DMS114 treated with DMSO at 0.1 percent for 48 hours (cell line): ENCODE results near the gene NEDD4.
"Not testable (repeated sequence)": the region's sequence is repeated elsewhere in the genome, so short reads cannot be mapped to it uniquely, and the experiment has no call there.

Experiments used
- DNase-seq: peaks from one replicate; lab custom pipeline; 2025; ENCODE audit not compliant: unreplicated experiment; lab: John Stamatoyannopoulos, UW

The NEDD4 gene

GRCh38 chr15:56006371-56006770 lies 13.0 kb upstream of the NEDD4 start:
- not testable (repeated sequence) for DNase-seq

DNA sequence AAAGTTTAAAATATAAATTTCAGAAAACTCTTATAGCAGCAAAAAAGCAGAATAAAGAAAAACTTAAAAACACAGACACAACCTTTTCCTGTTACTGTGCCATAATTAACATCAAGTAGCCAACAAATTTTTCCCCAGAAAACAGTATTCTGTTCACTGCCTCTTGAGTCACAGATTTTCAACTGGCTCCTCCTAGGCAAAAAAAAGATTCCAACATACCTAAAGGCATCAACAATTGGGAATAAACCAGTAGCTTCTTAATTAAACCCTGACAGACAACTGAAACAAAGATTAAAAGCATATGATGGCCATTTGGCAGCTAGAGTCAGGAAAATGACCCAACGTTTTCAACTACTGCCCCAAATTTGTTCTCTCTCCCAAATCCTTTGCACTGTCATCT lies 10.9 kb upstream of the NEDD4 start:
- not testable (repeated sequence) for DNase-seq

- not testable (repeated sequence) for DNase-seq
Observed at GRCh38 chr15:56003777-56004176, 10.4 kb upstream of the NEDD4 start.

- DNase-seq = not testable (repeated sequence)
Observed at GRCh38 chr15:56003277-56003676, 9.9 kb upstream of the NEDD4 start.

- DNase-seq = no peak
Observed at GRCh38 chr15:56001471-56002078, 8.2 kb upstream of the NEDD4 start.

- no peak for DNase-seq
Observed at GRCh38 chr15:55999658-56000057, 6.2 kb upstream of the NEDD4 start.

DNA sequence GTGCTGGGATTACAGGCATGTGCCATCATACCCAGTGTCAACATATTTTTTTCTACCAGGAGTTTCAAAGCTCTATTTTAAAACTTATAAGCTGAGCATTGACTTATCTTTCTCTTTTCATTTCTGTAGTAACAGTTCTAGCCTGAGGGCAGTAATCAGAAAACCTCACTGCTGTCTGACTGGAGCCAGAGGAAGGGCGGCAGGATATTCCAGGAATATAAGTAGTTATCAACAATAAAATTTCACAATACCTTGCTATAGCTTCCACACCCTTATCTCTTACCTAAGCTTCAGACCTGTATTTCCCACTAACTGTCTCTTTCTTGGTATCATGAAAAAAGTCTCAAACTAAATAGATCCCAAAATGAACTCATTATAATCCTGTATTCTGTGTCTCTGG lies 5.1 kb upstream of the NEDD4 start:
- no peak for DNase-seq

DNA sequence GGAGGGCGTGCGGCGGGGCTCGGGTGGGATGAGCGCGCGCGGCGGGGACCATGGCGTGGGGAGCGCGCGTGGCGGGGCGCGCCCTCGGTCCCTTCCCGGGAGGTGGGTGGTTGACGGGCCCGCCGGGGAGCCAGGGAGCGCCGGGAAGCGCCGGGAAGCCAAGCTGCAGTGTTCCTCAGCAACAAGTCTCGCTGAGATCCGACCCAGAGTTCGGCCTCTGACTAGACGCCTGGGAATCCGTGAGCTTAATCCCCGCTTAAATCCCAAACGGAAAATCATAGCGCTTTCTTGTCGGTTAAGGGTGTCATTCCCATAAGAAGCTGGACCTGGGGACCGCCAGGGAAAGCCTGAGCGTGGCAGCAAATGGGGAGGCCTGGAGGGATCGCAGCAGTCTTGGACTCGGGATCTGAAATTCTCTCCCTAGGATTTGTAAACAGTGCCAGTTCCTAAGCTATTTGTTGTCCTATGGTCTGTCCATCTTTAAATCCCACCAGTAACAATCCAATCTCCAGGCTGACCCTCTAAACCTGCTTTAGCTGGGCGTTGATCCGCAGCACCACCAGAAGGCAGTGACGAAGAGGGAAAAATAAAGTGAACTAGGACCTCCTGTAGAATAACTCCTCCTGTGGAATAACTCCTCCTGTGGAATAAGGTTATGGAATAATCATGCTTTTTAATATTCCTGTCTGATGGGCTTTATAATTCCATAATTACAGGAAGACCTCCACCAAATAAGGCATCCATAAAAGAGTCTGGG lies 570 bp upstream of the NEDD4 start:
- peak; percentile 39 for DNase-seq

DNA sequence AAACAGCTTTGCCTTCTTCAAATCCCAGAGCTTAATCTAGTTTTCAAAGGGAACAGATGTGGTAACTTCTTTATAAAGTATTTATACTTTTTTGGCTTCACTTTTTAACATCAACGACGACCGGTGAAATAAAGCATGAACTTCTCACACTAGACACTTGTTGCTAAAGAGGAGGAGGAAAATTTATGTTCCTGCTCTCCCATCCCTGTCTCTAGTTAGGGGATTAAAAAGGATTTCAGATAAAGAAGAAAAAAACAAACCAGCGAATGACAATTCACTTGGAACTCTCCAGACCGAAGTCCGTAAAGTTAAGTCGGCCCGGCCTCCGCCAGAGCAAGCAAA lies 672 bp downstream of the NEDD4 start:
- DNase-seq = no peak

DNA sequence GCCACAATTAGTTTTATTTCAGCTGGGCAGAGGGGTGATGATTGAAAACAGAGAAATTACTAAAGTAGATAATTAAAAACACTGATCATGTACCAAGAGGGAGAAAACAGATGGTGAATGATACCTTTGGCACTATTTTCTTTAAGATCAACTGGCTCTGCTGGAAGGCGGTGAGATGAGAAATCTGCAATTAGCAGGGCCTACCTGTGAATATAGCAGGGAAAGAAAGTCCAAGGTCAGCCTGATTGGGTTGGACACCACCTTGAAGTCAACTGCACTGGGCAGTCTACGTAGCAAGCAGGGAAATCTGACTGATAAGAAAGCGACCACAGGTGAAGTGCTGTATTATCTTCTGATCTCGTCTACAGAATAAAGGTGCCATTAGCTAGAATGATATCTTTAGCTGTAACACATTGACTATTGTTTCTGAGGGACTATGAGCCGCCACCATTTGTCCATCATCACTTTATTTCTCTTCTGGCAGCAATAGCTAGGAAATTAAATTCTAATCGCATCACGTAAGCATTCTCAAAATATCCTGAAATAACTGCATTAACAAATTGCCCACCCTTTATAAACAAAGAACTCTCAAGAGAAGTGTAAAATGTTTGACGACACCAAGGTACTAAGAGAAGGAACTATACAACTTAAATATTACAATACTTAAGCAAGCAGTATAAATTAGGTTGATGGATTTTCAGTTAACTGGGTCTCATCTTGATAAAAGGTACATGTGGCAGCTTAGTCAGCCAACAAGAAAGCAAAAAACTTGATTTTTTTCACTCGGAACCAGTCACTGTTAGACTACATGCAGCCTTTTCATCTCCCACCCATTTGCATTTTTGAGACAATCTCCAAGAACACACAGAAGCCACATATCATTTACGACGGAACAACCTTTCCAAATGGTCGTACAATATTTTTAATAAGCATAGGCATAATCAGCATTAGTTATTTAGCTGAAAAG lies 1.3 kb downstream of the NEDD4 start:
- DNase-seq = no peak

DNA sequence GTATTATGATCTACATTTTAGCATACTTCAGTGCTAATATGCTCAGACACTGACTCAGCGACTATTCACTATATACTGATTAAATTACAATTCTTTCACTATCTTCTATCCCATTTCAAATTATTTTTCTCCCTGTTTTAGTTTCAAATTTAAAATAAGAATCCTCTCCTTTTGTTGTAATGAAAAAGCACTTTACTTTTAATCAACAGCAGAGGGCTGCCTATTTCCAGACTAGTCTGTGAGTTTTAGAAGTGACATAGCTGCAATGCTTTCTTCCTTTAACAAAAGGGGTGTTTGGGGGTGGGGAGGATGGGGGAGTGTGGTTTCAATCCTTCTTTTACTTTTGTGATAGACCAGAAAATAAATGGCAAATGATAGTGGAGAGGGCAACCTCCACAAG lies 2.4 kb downstream of the NEDD4 start:
- no peak for DNase-seq

- no peak for DNase-seq
Observed at GRCh38 chr15:55990516-55990915, 2.9 kb downstream of the NEDD4 start.

DNA sequence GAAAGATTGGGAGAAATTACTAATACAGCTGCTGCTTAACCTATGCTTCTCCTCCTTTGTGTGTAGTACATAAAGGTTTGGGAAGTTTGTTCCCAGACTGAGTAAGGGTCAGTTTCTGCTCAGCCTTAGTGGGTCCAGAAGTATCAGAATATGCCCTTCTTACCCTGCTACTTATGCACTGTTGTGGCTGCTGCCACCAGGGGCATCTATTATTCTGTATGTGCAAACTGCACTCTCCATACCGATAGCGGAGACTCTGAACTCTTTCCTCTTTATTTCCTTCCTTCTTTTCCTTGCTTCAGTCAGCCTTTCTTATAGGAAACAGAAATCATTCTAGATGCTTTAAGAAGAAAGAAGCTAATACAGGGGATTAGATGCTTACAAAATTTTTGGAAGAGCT lies 4.0 kb downstream of the NEDD4 start:
- no peak for DNase-seq

GRCh38 chr15:55981582-55982249 lies 11.7 kb downstream of the NEDD4 start:
- DNase-seq = no peak

- DNase-seq = no peak
Observed at GRCh38 chr15:55980511-55980910, 12.9 kb downstream of the NEDD4 start.

GRCh38 chr15:55977231-55977630 lies 16.2 kb downstream of the NEDD4 start:
- DNase-seq = no peak

DNA sequence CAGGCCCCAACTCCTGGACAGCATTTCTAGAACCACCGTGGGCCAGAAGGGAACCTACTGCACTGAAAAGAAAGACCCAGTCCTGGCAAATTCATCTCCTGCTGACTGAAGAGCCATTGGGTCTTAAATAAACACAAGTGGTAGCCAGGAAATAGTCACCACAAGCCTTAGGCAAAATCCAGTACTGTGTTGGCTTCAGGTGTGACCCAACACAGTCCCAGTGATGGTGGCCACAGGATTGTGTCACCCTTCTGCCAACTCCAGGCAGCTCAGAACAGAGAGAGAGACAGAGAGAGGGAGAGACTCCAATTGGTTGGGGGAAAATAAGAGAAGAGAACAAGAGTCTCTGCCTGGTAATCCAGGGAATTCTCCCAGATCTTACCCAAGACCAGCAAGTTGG lies 23.1 kb downstream of the NEDD4 start:
- no peak for DNase-seq

DNA sequence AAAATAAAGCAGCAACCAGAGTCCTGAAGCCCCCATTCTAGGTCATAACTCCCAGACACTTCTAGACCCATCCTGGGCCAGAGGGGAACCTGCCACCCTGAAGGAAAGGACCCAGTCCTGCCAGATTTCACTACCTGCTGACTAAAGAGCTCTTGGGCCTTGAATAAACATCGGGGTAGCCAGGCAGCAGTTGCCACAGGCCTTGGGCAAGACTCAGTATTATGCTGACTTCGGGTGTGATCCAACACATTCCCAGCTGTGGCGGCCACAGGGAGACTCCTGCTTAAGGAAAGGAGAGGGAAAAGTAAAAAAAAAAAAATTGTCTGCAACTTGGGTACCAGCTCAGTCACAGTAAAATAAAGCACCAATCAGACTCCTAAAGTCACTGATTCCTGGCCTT lies 23.8 kb downstream of the NEDD4 start:
- DNase-seq = no peak

DNA sequence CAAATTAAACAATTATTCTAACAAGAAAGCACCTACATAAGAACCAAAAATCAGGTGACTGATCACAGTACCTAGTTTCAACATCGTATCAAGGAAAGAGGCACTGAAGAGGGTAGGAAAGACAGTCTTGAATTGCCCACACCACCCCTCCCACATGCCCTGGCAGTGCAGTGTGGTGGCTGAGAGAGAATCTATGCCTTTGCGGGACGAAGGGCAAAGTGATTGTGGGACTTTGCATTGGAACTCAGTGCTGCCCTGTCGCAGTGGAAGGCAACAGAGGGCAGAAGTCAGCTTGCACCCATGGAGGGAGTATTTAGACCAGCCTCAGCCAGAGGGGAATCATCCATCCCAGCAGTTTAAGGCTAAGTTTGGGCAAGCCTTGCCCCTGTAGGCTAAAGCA lies 24.5 kb downstream of the NEDD4 start:
- DNase-seq = no peak

DNA sequence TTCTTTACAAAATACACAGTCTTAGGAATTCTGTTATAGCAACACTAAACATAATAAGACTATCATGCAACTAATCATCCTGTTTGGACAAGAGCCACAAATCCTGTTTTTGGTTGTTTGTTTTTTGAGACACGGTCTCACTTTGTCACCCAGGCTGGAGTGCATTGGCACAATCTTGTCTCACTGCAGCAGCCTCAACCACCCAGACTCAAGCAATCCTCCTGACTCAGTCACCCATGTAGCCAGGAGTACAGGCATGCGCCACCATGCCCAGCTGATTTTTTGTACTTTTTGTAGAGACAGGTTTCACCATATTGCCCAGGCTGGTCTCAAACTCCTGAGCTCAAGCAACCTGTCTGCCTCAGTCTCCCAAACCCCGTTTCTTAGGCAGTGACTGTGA lies 28.3 kb downstream of the NEDD4 start:
- no peak for DNase-seq

GRCh38 chr15:55960946-55961345 lies 32.5 kb downstream of the NEDD4 start:
- no peak for DNase-seq
